ENCODE results near the gene SAFB. TPM values are rescaled to one million over a fixed set of nuclear protein-coding genes. Genes with fewer than 3 reads are reported as not detected.
A peak's percentile ranks its signal among the peaks of the same experiment; 100 is the strongest.

Gene SAFB
- total RNA-seq, 1 experiment from 2014 or later = 53.0 TPM

DNA sequence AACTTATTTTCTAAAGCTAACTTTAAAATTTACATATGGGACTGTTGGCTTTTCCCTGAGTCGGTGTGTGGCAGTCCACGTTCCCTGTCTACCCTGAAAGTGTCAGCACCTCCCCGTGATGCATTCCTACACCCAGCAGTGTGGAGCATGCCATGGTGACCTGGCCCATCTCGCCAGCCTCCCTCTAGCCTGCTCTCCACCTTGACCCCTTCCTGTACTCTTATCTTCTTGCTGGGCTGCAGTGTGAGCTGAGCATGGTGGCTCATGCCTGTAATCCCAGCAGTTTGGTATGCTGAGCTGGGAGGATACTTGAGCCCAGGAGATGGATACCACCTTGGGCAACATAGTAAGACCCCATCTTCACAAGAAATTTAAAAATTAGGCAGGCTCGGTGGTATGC lies 32.0 kb downstream of the SAFB start:
- no peaks in the 10 kb centered on the region for H3K9me3 ChIP-seq (ENCODE audit: low read length)
- H3K27me3 ChIP-seq (ENCODE audit: low read length) = no peaks in the 10 kb centered on the region
- H3K27ac ChIP-seq (ENCODE audit: low read length) = no peak overlapping the region
- no peak overlapping the region for H3K9ac ChIP-seq (ENCODE audit: low read length)
- H4K20me1 ChIP-seq (ENCODE audit: insufficient read depth, low read depth, low read length) = 0 out of 2 replicates have a peak, but pooled peaks cover 4% of the 10 kb centered on the region
- H3K79me2 ChIP-seq (ENCODE audit: low read length) = peaks cover 22% of the 10 kb centered on the region; the same call in 1 of the 2 replicates
- H3K9me2 ChIP-seq (replicated peaks; ENCODE audit: insufficient read depth, low read length) = no peaks in the 10 kb centered on the region
- H2AFZ ChIP-seq (ENCODE audit: low read length) = no peak overlapping the region
- peak; percentile 19 for DNase-seq
- no peak overlapping the region for H3K4me2 ChIP-seq (ENCODE audit: low read depth, low read length, poor library complexity, severe bottlenecking)
- H3K4me1 ChIP-seq (ENCODE audit: low read length) = no peaks in the 10 kb centered on the region
- no peak overlapping the region for H3K4me3 ChIP-seq (ENCODE audit: low read length)
- H3K36me3 ChIP-seq (ENCODE audit: insufficient read depth, low read length) = peaks cover 43% of the 10 kb centered on the region

DNA sequence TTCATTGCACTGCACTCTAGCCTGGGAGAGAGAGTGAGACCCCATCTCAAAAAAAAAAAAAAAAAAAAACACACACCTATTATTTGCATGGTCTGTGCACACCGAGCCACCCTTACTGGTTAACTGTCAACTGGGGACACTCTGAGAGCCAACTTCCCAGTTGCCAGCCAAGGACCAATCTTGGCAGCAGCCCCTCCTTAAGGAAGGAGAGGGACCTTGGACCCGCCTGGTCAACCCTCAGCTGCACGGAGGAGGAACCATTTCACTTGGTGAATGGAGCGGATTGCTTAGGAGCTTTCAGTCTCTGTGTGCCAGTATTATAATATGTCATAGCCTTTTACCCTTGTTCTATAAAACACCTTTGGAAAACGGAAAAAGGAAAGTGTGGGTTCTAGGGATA lies 32.5 kb downstream of the SAFB start:
- Histone ChIP-seq H3K9ac (ENCODE audit: low read length) (no peak overlapping the region), H3K4me2 (ENCODE audit: low read depth, low read length, poor library complexity, severe bottlenecking) (no peak overlapping the region), H2AFZ (ENCODE audit: low read length) (no peak overlapping the region), H3K4me1 (ENCODE audit: low read length) (no peaks in the 10 kb centered on the region), H3K27me3 (ENCODE audit: low read length) (no peaks in the 10 kb centered on the region), H3K9me2 (replicated peaks; ENCODE audit: insufficient read depth, low read length) (no peaks in the 10 kb centered on the region), H3K27ac (ENCODE audit: low read length) (no peak overlapping the region), H4K20me1 (ENCODE audit: insufficient read depth, low read depth, low read length) (0 out of 2 replicates have a peak, but pooled peaks cover 4% of the 10 kb centered on the region), H3K9me3 (ENCODE audit: low read length) (no peaks in the 10 kb centered on the region), H3K36me3 (ENCODE audit: insufficient read depth, low read length) (peaks cover 42% of the 10 kb centered on the region), H3K4me3 (ENCODE audit: low read length) (no peak overlapping the region), H3K79me2 (ENCODE audit: low read length) (peaks cover 22% of the 10 kb centered on the region; the same call in 1 of the 2 replicates)
- DNase-seq = no peak

DNA sequence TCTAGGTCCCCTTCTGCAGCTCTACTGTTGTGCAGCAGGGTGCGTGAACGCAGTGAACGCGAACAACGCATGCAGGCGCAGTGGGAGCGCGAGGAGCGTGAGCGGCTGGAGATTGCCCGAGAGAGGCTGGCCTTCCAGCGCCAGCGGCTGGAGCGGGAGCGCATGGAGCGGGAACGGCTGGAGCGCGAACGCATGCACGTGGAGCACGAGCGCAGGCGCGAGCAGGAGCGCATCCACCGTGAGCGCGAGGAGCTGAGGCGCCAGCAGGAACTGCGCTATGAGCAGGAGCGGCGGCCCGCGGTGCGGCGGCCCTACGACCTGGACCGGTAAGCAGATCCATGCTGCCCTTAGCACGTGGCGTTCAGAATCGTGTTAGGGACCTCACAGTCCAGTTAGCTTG lies 38.6 kb downstream of the SAFB start:
- no peak overlapping the region for H3K4me3 ChIP-seq (ENCODE audit: low read length)

DNA sequence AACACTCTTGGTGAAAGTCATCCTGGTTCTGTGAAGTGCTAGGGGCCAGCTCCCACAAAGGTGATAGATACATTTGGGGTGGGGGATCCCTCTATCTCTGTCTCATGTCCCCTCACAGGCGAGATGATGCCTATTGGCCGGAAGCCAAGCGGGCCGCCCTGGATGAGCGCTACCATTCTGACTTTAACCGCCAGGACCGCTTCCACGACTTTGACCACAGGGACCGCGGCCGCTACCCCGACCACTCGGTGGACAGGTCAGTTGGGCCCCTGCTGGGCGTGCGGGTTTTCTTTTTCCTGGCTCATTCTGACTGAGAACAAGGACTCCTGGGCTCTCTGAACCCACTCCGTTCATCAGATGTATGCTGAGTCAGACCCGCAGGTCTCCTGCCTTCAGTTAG lies 41.0 kb downstream of the SAFB start:
- Histone ChIP-seq H3K79me2 (ENCODE audit: low read length) (peaks cover 12% of the 10 kb centered on the region; the same call in 1 of the 2 replicates), H3K9ac (ENCODE audit: low read length) (no peak overlapping the region), H4K20me1 (ENCODE audit: insufficient read depth, low read depth, low read length) (peaks cover 10% of the 10 kb centered on the region; the same call in 1 of the 2 replicates), H3K27me3 (ENCODE audit: low read length) (no peaks in the 10 kb centered on the region), H3K36me3 (ENCODE audit: insufficient read depth, low read length) (peaks cover 57% of the 10 kb centered on the region), H3K9me3 (ENCODE audit: low read length) (no peaks in the 10 kb centered on the region), H3K4me1 (ENCODE audit: low read length) (no peaks in the 10 kb centered on the region), H3K4me2 (ENCODE audit: low read depth, low read length, poor library complexity, severe bottlenecking) (no peak overlapping the region), H2AFZ (ENCODE audit: low read length) (no peak overlapping the region), H3K4me3 (ENCODE audit: low read length) (no peak overlapping the region), H3K27ac (ENCODE audit: low read length) (no peak overlapping the region), H3K9me2 (replicated peaks; ENCODE audit: insufficient read depth, low read length) (no peaks in the 10 kb centered on the region)
- no peak for DNase-seq

More for the DNA sequence above, 38.6 kb downstream of the SAFB start:
- Histone ChIP-seq H3K9me2 (replicated peaks; ENCODE audit: insufficient read depth, low read length) (no peaks in the 10 kb centered on the region), H2AFZ (ENCODE audit: low read length) (no peak overlapping the region), H3K27me3 (ENCODE audit: low read length) (no peaks in the 10 kb centered on the region), H3K36me3 (ENCODE audit: insufficient read depth, low read length) (peaks cover 46% of the 10 kb centered on the region), H3K9ac (ENCODE audit: low read length) (no peak overlapping the region), H3K79me2 (ENCODE audit: low read length) (peaks cover 14% of the 10 kb centered on the region; the same call in 1 of the 2 replicates), H3K27ac (ENCODE audit: low read length) (no peak overlapping the region), H3K4me2 (ENCODE audit: low read depth, low read length, poor library complexity, severe bottlenecking) (no peak overlapping the region), H3K9me3 (ENCODE audit: low read length) (no peaks in the 10 kb centered on the region), H3K4me1 (ENCODE audit: low read length) (no peaks in the 10 kb centered on the region), H4K20me1 (ENCODE audit: insufficient read depth, low read depth, low read length) (peaks cover 7% of the 10 kb centered on the region; the same call in 1 of the 2 replicates)
- no peak for DNase-seq

DNA sequence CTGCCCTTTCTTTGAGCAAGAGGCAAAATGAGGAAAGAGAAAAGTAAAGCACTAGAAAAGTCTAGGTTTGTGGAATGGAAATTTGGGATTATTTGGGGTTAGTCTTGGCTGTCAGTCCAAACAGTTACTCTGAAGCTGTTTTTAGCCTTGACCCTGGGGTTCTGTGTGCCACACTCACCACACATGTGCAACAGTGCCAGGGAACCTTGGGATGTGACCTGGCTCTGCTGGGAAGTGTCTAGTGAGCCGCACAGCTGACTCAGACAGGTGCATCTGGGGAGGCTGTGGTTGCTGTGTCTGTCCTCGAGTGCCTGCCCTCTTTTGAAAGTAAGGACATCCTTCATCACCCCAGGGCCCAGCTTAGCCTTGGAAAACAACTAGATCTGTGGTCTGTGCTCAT lies 41.6 kb downstream of the SAFB start:
- no peak for DNase-seq
- Histone ChIP-seq H3K27me3 (ENCODE audit: low read length) (no peaks in the 10 kb centered on the region), H3K36me3 (ENCODE audit: insufficient read depth, low read length) (peaks cover 63% of the 10 kb centered on the region), H3K9ac (ENCODE audit: low read length) (no peak overlapping the region), H4K20me1 (ENCODE audit: insufficient read depth, low read depth, low read length) (peaks cover 10% of the 10 kb centered on the region; the same call in 1 of the 2 replicates), H3K4me2 (ENCODE audit: low read depth, low read length, poor library complexity, severe bottlenecking) (no peak overlapping the region), H3K27ac (ENCODE audit: low read length) (no peak overlapping the region), H3K79me2 (ENCODE audit: low read length) (peaks cover 12% of the 10 kb centered on the region; the same call in 1 of the 2 replicates), H3K9me3 (ENCODE audit: low read length) (no peaks in the 10 kb centered on the region), H2AFZ (ENCODE audit: low read length) (no peak overlapping the region), H3K9me2 (replicated peaks; ENCODE audit: insufficient read depth, low read length) (no peaks in the 10 kb centered on the region), H3K4me3 (ENCODE audit: low read length) (no peak overlapping the region), H3K4me1 (ENCODE audit: low read length) (no peaks in the 10 kb centered on the region)

DNA sequence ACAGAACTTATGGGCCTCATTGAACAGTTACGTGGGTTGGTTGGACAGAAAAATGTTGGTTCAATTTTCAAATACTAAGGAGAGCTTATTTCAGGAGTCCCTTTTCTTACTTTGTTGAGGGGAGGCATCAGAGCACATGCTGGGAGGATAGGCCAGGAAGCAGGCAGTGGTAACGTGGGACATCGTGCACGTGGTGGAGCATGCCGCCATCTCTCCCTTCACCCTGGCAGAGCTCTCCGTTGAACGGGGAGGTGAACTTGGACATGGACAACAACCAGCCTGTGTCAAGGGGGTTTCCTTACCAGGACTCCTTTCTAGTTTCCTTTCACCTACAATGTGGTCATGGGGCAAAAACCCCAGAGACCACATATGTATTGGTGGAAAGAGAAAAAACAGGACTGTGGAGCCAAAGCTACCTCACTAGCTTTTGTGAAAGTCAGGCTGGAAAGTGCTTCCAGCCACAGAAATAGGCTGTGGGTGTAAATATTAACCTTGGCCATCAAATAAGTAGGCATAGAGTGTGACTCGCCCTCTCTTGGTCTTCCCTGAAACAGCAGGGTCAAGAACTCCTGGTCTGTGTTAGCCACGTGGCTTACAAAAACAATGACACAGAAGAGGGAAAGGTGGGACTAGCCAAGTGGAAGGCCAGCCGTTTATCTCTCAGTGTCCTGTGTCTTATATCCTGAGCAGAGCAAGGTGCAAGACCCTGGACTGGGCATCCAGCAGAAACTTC lies 43.1 kb downstream of the SAFB start:
- Histone ChIP-seq H3K4me3 (ENCODE audit: low read length) (no peak overlapping the region), H3K4me2 (ENCODE audit: low read depth, low read length, poor library complexity, severe bottlenecking) (no peak overlapping the region), H3K9me2 (replicated peaks; ENCODE audit: insufficient read depth, low read length) (no peaks in the 10 kb centered on the region), H3K4me1 (ENCODE audit: low read length) (no peaks in the 10 kb centered on the region), H3K27ac (ENCODE audit: low read length) (no peak overlapping the region), H3K36me3 (ENCODE audit: insufficient read depth, low read length) (peaks cover 60% of the 10 kb centered on the region), H3K9ac (ENCODE audit: low read length) (no peak overlapping the region), H3K9me3 (ENCODE audit: low read length) (no peaks in the 10 kb centered on the region), H2AFZ (ENCODE audit: low read length) (no peak overlapping the region), H3K79me2 (ENCODE audit: low read length) (peaks cover 7% of the 10 kb centered on the region; the same call in 1 of the 2 replicates), H4K20me1 (ENCODE audit: insufficient read depth, low read depth, low read length) (peaks cover 10% of the 10 kb centered on the region; the same call in 1 of the 2 replicates), H3K27me3 (ENCODE audit: low read length) (no peaks in the 10 kb centered on the region)
- peak; percentile 42 for DNase-seq

DNA sequence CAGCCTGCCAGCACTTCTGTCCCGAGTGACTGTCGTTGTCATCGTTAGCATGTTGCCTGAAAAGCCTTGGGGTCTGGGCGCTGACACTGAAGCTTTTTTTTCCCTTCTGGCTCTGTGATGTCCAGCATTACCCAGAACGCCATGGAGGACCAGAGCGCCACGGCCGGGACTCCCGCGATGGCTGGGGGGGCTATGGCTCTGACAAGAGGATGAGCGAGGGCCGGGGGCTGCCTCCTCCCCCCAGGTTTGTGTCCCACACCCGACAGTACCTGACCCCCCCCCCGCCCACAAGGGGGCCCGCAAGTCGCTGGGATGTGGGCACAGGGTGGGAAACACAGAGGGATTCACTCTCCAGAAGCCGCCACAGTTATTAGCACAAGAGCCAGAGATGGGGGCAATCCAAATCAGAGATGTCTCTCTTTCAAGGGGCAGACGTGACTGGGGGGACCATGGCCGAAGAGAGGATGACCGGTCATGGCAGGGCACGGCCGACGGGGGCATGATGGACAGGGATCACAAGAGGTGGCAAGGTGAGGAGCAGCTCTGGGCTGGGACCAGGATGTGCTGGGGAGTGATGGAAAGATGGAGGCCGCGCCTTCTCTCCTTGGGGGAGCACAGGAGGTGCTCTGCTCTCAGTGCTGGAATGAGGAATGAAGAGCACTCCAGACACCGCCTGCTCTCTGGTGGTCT lies 44.2 kb downstream of the SAFB start:
- Histone ChIP-seq H3K9ac (ENCODE audit: low read length) (no peak overlapping the region), H3K9me2 (replicated peaks; ENCODE audit: insufficient read depth, low read length) (no peaks in the 10 kb centered on the region), H3K27me3 (ENCODE audit: low read length) (no peaks in the 10 kb centered on the region), H4K20me1 (ENCODE audit: insufficient read depth, low read depth, low read length) (peaks cover 10% of the 10 kb centered on the region; the same call in 1 of the 2 replicates), H3K36me3 (ENCODE audit: insufficient read depth, low read length) (peaks cover 59% of the 10 kb centered on the region), H3K9me3 (ENCODE audit: low read length) (no peaks in the 10 kb centered on the region), H3K4me2 (ENCODE audit: low read depth, low read length, poor library complexity, severe bottlenecking) (no peak overlapping the region), H3K4me1 (ENCODE audit: low read length) (no peaks in the 10 kb centered on the region), H3K79me2 (ENCODE audit: low read length) (peaks cover 7% of the 10 kb centered on the region; the same call in 1 of the 2 replicates), H3K27ac (ENCODE audit: low read length) (no peak overlapping the region), H2AFZ (ENCODE audit: low read length) (no peak overlapping the region), H3K4me3 (ENCODE audit: low read length) (no peak overlapping the region)
- DNase-seq = no peak

DNA sequence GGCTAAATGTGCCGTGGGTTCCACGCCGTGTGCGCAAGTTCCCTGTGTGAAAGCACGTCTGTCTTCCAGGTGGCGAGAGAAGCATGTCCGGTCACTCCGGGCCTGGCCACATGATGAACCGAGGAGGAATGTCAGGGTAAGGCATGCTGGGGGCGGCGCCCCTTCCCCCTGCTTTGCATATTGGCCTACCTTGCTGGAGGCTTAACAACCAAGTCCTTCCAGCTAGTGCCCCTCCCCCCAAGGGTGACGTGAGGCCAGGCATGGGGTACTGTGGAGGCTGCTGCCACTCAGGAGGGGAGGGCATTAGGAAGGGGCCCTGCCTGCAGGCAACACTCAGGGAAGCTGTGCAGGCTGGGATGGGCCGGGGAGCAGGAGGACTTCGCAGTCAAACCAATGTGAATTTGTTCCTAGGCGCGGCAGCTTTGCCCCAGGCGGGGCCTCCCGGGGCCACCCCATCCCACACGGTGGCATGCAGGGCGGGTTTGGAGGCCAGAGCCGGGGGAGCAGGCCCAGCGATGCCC lies 44.9 kb downstream of the SAFB start:
- Histone ChIP-seq H3K4me3 (ENCODE audit: low read length) (no peak overlapping the region), H4K20me1 (ENCODE audit: insufficient read depth, low read depth, low read length) (peaks cover 10% of the 10 kb centered on the region; the same call in 1 of the 2 replicates)

More for the DNA sequence above, 44.9 kb downstream of the SAFB start:
- H3K79me2 ChIP-seq (ENCODE audit: low read length) = peaks cover 7% of the 10 kb centered on the region; the same call in 1 of the 2 replicates
- H3K4me2 ChIP-seq (ENCODE audit: low read depth, low read length, poor library complexity, severe bottlenecking) = no peak overlapping the region
- no peaks in the 10 kb centered on the region for H3K27me3 ChIP-seq (ENCODE audit: low read length)
- H3K9me3 ChIP-seq (ENCODE audit: low read length) = no peaks in the 10 kb centered on the region
- no peaks in the 10 kb centered on the region for H3K9me2 ChIP-seq (replicated peaks; ENCODE audit: insufficient read depth, low read length)
- no peak overlapping the region for H2AFZ ChIP-seq (ENCODE audit: low read length)
- H3K9ac ChIP-seq (ENCODE audit: low read length) = no peak overlapping the region
- no peak for DNase-seq
- no peaks in the 10 kb centered on the region for H3K4me1 ChIP-seq (ENCODE audit: low read length)
- peaks cover 59% of the 10 kb centered on the region for H3K36me3 ChIP-seq (ENCODE audit: insufficient read depth, low read length)
- no peak overlapping the region for H3K27ac ChIP-seq (ENCODE audit: low read length)
